DMS53 (cell line): ENCODE data around the gene OR2M5.

Experiments used
- DNase-seq: peaks from one replicate; lab custom pipeline; 2025; lab: John Stamatoyannopoulos, UW

Gene OR2M5

GRCh38 chr1:248144513-248145198 is at the start of gene OR2M5:
TSS of gene OR2M5 (plus strand) at chr1:248145148. CDS start at chr1:248145148, 0 bp downstream.
- DNase-seq: no peak

- no peak for DNase-seq
These were observed 46.4 kb upstream of the OR2M5 start for GRCh38 chr1:248098529-248098928.

GRCh38 chr1:248102847-248103246 is 42.1 kb upstream of the OR2M5 start:
- DNase-seq: no peak

GRCh38 chr1:248111157-248111556 is 33.8 kb upstream of the OR2M5 start:
- peak; percentile 49 for DNase-seq

GRCh38 chr1:248114890-248115289 is 30.1 kb upstream of the OR2M5 start:
- DNase-seq: no peak

- DNase-seq: no peak
These were observed 17.3 kb upstream of the OR2M5 start for GRCh38 chr1:248127653-248128052.

- DNase-seq: no peak
These were observed 8.1 kb upstream of the OR2M5 start for GRCh38 chr1:248136811-248137210.

- no peak for DNase-seq
These were observed 4.1 kb upstream of the OR2M5 start for GRCh38 chr1:248140846-248141245.

GRCh38 chr1:248143311-248143710 is 1.6 kb upstream of the OR2M5 start:
- no peak for DNase-seq

- no peak for DNase-seq
These were observed 7.3 kb downstream of the OR2M5 start for GRCh38 chr1:248152056-248152827.

- peak; percentile 87 for DNase-seq
These were observed 11.0 kb downstream of the OR2M5 start for GRCh38 chr1:248155927-248156326.

GRCh38 chr1:248158758-248159157 is 13.8 kb downstream of the OR2M5 start:
- DNase-seq: no peak

GRCh38 chr1:248164031-248164430 is 19.1 kb downstream of the OR2M5 start:
- peak; percentile 4 for DNase-seq

- DNase-seq: peak; percentile 84
These were observed 20.2 kb downstream of the OR2M5 start for GRCh38 chr1:248165186-248165585.

- DNase-seq: no peak
These were observed 29.6 kb downstream of the OR2M5 start, which contains the start of gene OR2M2 for GRCh38 chr1:248174521-248174920. TSS of gene OR2M2 (plus strand) at chr1:248174821. CDS start at chr1:248179986, 5,165 bp downstream.

- no peak for DNase-seq
These were observed 39.0 kb downstream of the OR2M5 start for GRCh38 chr1:248183996-248184395.

GRCh38 chr1:248187363-248187762 is 42.4 kb downstream of the OR2M5 start:
- DNase-seq: no peak

GRCh38 chr1:248189026-248189425 is 44.1 kb downstream of the OR2M5 start:
- DNase-seq: no peak

- no peak for DNase-seq
These were observed 49.2 kb downstream of the OR2M5 start for GRCh38 chr1:248194117-248194516.
